ENCODE data around the gene SLC26A4. TPM values are rescaled to one million over a fixed set of nuclear protein-coding genes. Genes with fewer than 3 reads are reported as not detected.

Gene SLC26A4
- total and polyA plus RNA-seq, 10 donors: 0.09 to 0.75 (median 0.29) TPM

DNA sequence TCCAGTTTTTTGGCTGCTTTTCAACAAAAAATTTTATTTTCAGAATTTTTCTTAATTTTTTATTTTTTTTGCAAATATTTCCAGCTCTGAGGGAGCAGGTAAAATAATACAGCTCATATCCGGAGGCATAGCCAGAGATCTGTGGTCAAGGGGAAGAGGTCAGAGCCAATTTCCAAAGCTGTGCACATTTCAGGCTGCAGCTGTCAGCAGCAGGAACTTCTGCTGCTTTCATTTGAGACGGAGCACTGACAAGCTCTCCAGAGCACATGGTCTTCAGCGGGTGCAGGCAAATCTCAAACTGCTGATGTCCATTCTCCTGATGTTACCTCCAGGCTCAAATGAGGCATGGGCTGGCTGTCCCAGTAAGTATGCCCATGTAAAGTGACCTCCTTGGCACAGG lies 31.1 kb downstream of the SLC26A4 start:
- Histone ChIP-seq H3K27me3 (replicated peaks in 1 of 7) (no peaks in the 10 kb centered on the region), H3K4me3 (no peak overlapping the region), H3K36me3 (no peaks in the 10 kb centered on the region), H3K4me1 (peaks cover 0 to 9% (median 2%) of the 10 kb centered on the region in 6 donors), H3K9me3 (no peaks in the 10 kb centered on the region), H3K27ac (no peak overlapping the region)
- 11 to 21% (median 15%) methylated on average over 3 of the region's 3 CpGs for WGBS, 5 donors
- DNase-seq: no peak
- intact Hi-C loops (cut with DNase I; ENCODE audit: low total_unique reads): no loop called here
- TF ChIP-seq, protein P1, sequence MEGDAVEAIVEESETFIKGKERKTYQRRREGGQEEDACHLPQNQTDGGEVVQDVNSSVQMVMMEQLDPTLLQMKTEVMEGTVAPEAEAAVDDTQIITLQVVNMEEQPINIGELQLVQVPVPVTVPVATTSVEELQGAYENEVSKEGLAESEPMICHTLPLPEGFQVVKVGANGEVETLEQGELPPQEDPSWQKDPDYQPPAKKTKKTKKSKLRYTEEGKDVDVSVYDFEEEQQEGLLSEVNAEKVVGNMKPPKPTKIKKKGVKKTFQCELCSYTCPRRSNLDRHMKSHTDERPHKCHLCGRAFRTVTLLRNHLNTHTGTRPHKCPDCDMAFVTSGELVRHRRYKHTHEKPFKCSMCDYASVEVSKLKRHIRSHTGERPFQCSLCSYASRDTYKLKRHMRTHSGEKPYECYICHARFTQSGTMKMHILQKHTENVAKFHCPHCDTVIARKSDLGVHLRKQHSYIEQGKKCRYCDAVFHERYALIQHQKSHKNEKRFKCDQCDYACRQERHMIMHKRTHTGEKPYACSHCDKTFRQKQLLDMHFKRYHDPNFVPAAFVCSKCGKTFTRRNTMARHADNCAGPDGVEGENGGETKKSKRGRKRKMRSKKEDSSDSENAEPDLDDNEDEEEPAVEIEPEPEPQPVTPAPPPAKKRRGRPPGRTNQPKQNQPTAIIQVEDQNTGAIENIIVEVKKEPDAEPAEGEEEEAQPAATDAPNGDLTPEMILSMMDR (IDR thresholded peaks at IDR 0.05 in 8 of 11, conservative IDR thresholded peaks at IDR 0.05 in 3 of 11): no peak
- TF ChIP-seq POLR2A (IDR thresholded peaks at IDR 0.05) (no peak), POLR2AphosphoS5 (IDR thresholded peaks at IDR 0.05) (no peak)

DNA sequence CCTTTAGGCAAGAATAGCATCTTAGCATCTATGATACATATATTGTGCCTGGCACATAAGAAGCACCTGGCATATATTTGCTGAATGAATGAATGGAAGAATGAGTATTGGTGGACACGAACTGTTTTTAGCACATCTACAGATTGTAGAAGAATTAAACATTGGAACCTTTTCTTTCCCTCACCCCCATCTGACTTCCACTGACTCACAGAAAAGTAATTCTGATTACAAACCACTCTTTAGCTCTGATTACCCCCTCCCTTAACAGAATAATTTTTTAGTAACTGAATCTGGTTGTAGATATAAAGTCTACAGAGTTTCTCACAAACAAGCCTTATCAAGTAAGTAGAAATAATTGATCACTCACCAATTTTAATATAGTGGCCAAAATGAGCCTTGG lies 31.9 kb downstream of the SLC26A4 start:
- no peak for DNase-seq
- Histone ChIP-seq H3K9me3 (no peaks in the 10 kb centered on the region), H3K4me3 (no peak overlapping the region), H3K27me3 (replicated peaks in 1 of 7) (no peaks in the 10 kb centered on the region), H3K27ac (no peak overlapping the region), H3K36me3 (no peaks in the 10 kb centered on the region), H3K4me1 (peaks cover 0 to 9% (median 2%) of the 10 kb centered on the region in 6 donors)
- intact Hi-C loops (cut with DNase I; ENCODE audit: low total_unique reads): no loop called here
- WGBS, 5 donors: 89 to 100% (median 92%) methylated on average over 1 of the region's 1 CpG
- TF ChIP-seq POLR2A (IDR thresholded peaks at IDR 0.05) (no peak), POLR2AphosphoS5 (IDR thresholded peaks at IDR 0.05) (no peak)

DNA sequence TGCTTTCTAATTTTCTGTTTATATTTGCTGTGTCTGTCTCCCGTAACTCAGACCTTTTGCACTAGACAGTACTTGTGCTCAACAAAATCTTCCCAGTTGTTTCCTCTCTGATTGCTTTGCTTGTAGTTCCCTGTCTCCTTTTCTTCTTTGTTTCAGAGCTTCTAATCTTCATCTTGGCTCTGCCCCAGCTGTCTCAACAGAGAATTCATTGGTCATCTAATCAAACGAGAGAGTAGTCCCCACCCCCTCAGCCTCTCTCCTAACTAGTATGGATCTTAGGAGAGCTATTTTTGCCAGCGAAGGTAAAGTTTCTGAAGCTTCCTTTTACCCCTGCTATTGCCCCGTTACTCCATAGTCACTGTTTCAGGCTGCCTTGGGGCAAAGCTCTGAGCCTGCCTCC lies 32.8 kb downstream of the SLC26A4 start:
- peaks cover 0 to 9% (median 2%) of the 10 kb centered on the region in 6 donors for H3K4me1 ChIP-seq
- no peak for TF ChIP-seq POLR2AphosphoS5 (IDR thresholded peaks at IDR 0.05)
- no peak overlapping the region for H3K27ac ChIP-seq
- H3K4me3 ChIP-seq: no peak overlapping the region
- H3K27me3 ChIP-seq (replicated peaks in 1 of 7): no peaks in the 10 kb centered on the region
- intact Hi-C loops (cut with DNase I; ENCODE audit: low total_unique reads): no loop called here
- H3K9me3 ChIP-seq: no peaks in the 10 kb centered on the region
- WGBS, 5 donors: 58 to 81% (median 75%) methylated on average over 4 of the region's 4 CpGs
- H3K36me3 ChIP-seq: no peaks in the 10 kb centered on the region
- DNase-seq: no peak

DNA sequence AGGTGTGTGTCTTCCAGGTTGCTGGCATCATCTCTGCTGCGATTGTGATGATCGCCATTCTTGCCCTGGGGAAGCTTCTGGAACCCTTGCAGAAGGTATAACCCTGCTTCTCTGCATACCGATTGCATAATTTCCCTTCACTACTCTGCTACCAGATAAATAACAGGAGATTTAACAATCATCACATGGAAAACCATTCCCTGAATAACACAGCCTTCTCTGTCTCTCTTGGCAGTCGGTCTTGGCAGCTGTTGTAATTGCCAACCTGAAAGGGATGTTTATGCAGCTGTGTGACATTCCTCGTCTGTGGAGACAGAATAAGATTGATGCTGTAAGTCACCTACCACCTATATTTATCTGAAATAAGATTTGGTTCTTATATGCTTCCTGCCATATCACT lies 33.8 kb downstream of the SLC26A4 start:
- Histone ChIP-seq H3K27me3 (replicated peaks in 1 of 7) (no peaks in the 10 kb centered on the region), H3K4me3 (no peak overlapping the region), H3K27ac (no peak overlapping the region), H3K4me1 (peaks cover 0 to 9% (median 2%) of the 10 kb centered on the region in 6 donors), H3K36me3 (no peaks in the 10 kb centered on the region), H3K9me3 (no peaks in the 10 kb centered on the region)
- intact Hi-C loops (cut with DNase I; ENCODE audit: low total_unique reads): no loop called here
- no peak for DNase-seq
- TF ChIP-seq, protein P1 (IDR thresholded peaks at IDR 0.05 in 8 of 11, conservative IDR thresholded peaks at IDR 0.05 in 3 of 11): no peak
- no peak for TF ChIP-seq POLR2AphosphoS5 (IDR thresholded peaks at IDR 0.05)
- no peak for TF ChIP-seq POLR2A (IDR thresholded peaks at IDR 0.05)
- WGBS, 5 donors: 85 to 95% (median 88%) methylated on average over 5 of the region's 5 CpGs

DNA sequence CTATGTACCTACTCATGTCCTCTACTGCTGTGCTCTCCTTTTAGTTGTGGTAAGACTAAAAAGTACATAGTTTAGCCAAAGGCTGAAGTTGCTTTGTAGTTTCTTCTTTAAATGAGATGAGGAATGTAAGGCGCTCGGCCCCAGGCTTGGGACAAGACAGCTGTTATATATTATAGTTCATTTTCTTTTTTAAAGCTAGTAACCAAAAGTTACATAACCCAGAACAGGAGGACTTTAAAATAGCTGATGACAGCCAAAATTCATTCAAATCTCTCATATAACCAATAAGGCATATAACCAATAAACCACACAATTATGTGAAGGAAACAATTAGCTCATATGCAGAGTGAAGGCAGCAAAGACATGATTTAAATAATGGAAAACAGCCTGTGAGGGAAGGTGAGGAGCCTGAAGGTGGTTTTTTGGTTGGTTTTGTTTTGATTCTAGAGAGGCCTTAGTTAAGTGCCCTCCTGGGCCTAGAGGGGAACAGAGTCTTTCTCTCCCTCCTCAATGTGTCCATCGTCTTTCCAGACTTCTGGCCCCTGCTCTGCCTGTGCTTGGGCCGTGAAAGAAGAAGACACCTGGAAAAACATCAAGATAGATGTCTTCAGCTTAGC lies 35.8 kb downstream of the SLC26A4 start:
- intact Hi-C loops (cut with DNase I; ENCODE audit: low total_unique reads): no loop called here
- 72 to 95% (median 90%) methylated on average over 4 of the region's 4 CpGs for WGBS, 5 donors
- H3K9me3 ChIP-seq: no peaks in the 10 kb centered on the region
- no peaks in the 10 kb centered on the region for H3K36me3 ChIP-seq
- H3K27me3 ChIP-seq (replicated peaks in 1 of 7): no peaks in the 10 kb centered on the region
- no peak for TF ChIP-seq POLR2AphosphoS5 (IDR thresholded peaks at IDR 0.05)
- TF ChIP-seq, protein P1 (IDR thresholded peaks at IDR 0.05 in 8 of 11, conservative IDR thresholded peaks at IDR 0.05 in 3 of 11): no peak
- no peak for TF ChIP-seq POLR2A (IDR thresholded peaks at IDR 0.05)
- peaks cover 0 to 8% (median 2%) of the 10 kb centered on the region in 6 donors for H3K4me1 ChIP-seq
- no peak overlapping the region for H3K4me3 ChIP-seq
- H3K27ac ChIP-seq: no peak overlapping the region
- DNase-seq: no peak

All from spleen (tissue), 11 donors.